Measurements from ENCODE around the gene RYR2. TPM values are rescaled to one million over a fixed set of nuclear protein-coding genes. Genes with fewer than 3 reads are reported as not detected.

The RYR2 gene
- total and polyA plus RNA-seq, 8 donors = 1.6 to 6.9 (median 4.4) TPM

GRCh38 chr1:237029850-237030535 lies 12.0 kb upstream of the RYR2 start:
- peaks cover 0 to 9% (median 0%) of the 10 kb centered on the region in 3 donors for H3K4me1 ChIP-seq
- DNase-seq = no peak
- TF ChIP-seq CTCF (IDR thresholded peaks at IDR 0.05) = no peak
- H3K27ac ChIP-seq = no peak overlapping the region
- no peak for ATAC-seq
- intact Hi-C loops (cut with DNase I) = no loop called here
- H3K27me3 ChIP-seq = no peaks in the 10 kb centered on the region
- H3K36me3 ChIP-seq = no peaks in the 10 kb centered on the region
- H3K9me3 ChIP-seq = no peaks in the 10 kb centered on the region
- 63 to 71% methylated on average over 9 of the region's 9 CpGs for WGBS, 2 donors
- H3K4me3 ChIP-seq = no peak overlapping the region
- FAIRE-seq = no peak

- FAIRE-seq (no peak), DNase-seq (no peak), ATAC-seq (peak in 1 of 4 donors; percentile 36)
- intact Hi-C loops (cut with DNase I) = no loop called here
- Histone ChIP-seq H3K27ac (no peak overlapping the region), H3K36me3 (no peaks in the 10 kb centered on the region), H3K4me1 (peaks cover 0 to 7% (median 0%) of the 10 kb centered on the region in 3 donors), H3K27me3 (no peaks in the 10 kb centered on the region), H3K4me3 (no peak overlapping the region), H3K9me3 (no peaks in the 10 kb centered on the region)
- no peak for TF ChIP-seq CTCF (IDR thresholded peaks at IDR 0.05)
- 60 to 66% methylated on average over 4 of the region's 4 CpGs for WGBS, 2 donors
These were observed 10.5 kb upstream of the RYR2 start for GRCh38 chr1:237031480-237031879.

- Histone ChIP-seq H3K4me3 (no peak overlapping the region), H3K27ac (no peak overlapping the region), H3K27me3 (no peaks in the 10 kb centered on the region), H3K4me1 (peaks cover 0 to 4% (median 0%) of the 10 kb centered on the region in 3 donors), H3K36me3 (no peaks in the 10 kb centered on the region), H3K9me3 (no peaks in the 10 kb centered on the region)
- intact Hi-C loops (cut with DNase I) = no loop called here
- no peak for DNase-seq
- ATAC-seq = peak in 1 of 4 donors; percentile 60
- FAIRE-seq = no peak
- TF ChIP-seq CTCF (IDR thresholded peaks at IDR 0.05) = no peak
- WGBS, 2 donors = 29 to 42% methylated on average over 7 of the region's 7 CpGs
These were observed 10.0 kb upstream of the RYR2 start for GRCh38 chr1:237032029-237032428.

- Histone ChIP-seq H3K4me1 (peaks cover 0 to 4% (median 0%) of the 10 kb centered on the region in 3 donors), H3K27me3 (no peaks in the 10 kb centered on the region), H3K4me3 (no peak overlapping the region), H3K27ac (no peak overlapping the region), H3K36me3 (no peaks in the 10 kb centered on the region), H3K9me3 (no peaks in the 10 kb centered on the region)
- FAIRE-seq (no peak), ATAC-seq (no peak), DNase-seq (no peak)
- WGBS, 2 donors = 77 to 88% methylated on average over 4 of the region's 4 CpGs
- no peak for TF ChIP-seq CTCF (IDR thresholded peaks at IDR 0.05)
- intact Hi-C loops (cut with DNase I) = no loop called here
These were observed 8.9 kb upstream of the RYR2 start for GRCh38 chr1:237033061-237033460.

GRCh38 chr1:237033804-237034203 lies 8.2 kb upstream of the RYR2 start:
- DNase-seq = no peak
- TF ChIP-seq CTCF (IDR thresholded peaks at IDR 0.05) = no peak
- Histone ChIP-seq H3K4me3 (no peak overlapping the region), H3K27me3 (peaks cover 0 to 7% (median 0%) of the 10 kb centered on the region in 4 donors), H3K4me1 (peaks cover 0 to 4% (median 0%) of the 10 kb centered on the region in 3 donors), H3K9me3 (no peaks in the 10 kb centered on the region), H3K27ac (no peak overlapping the region), H3K36me3 (no peaks in the 10 kb centered on the region)
- no peak for FAIRE-seq
- 42 to 66% methylated on average over 4 of the region's 4 CpGs for WGBS, 2 donors
- intact Hi-C loops (cut with DNase I) = no loop called here
- no peak for ATAC-seq

Measured in pancreas (tissue), 10 donors.